Anterior cingulate cortex (tissue), 58 donors: ENCODE results near the gene TMEM106C.
"Not testable (repeated sequence)": the region's sequence is repeated elsewhere in the genome, so short reads cannot be mapped to it uniquely, and the experiment has no call there.

ENCODE experiments used
- DNase-seq, 58 donors: peaks; one replicate each; lab custom pipeline; 2025; lab: John Stamatoyannopoulos, UW

Gene TMEM106C

GRCh38 chr12:47947341-47947740 is 16.1 kb upstream of the TMEM106C start:
- no peak for DNase-seq

- peak in 40 of 58 donors; percentile 4 to 66 (median 16) for DNase-seq
These were observed 13.7 kb upstream of the TMEM106C start for GRCh38 chr12:47949441-47950341.

- no peak for DNase-seq
These were observed 12.4 kb upstream of the TMEM106C start for GRCh38 chr12:47950856-47951468.

GRCh38 chr12:47954058-47954457 is 9.3 kb upstream of the TMEM106C start:
- DNase-seq: no peak

- no peak for DNase-seq
These were observed 8.8 kb upstream of the TMEM106C start for GRCh38 chr12:47954467-47955045.

GRCh38 chr12:47955059-47955458 is 8.3 kb upstream of the TMEM106C start:
- DNase-seq: no peak

- not testable (repeated sequence) for DNase-seq
These were observed 5.7 kb upstream of the TMEM106C start for GRCh38 chr12:47957671-47958070.

- DNase-seq: no peak
These were observed 1.2 kb upstream of the TMEM106C start for GRCh38 chr12:47962198-47962597.

GRCh38 chr12:47964106-47964728 is 821 bp downstream of the TMEM106C start:
- peak in 3 of 58 donors; percentile 8 to 10 (median 10) for DNase-seq

GRCh38 chr12:47965581-47965980 is 2.2 kb downstream of the TMEM106C start:
- DNase-seq: no peak

- DNase-seq: no peak
These were observed 4.3 kb downstream of the TMEM106C start for GRCh38 chr12:47967461-47968321.

GRCh38 chr12:47969845-47970244 is 6.4 kb downstream of the TMEM106C start:
- no peak for DNase-seq

- DNase-seq: no peak
These were observed 7.4 kb downstream of the TMEM106C start for GRCh38 chr12:47970843-47971242.

GRCh38 chr12:47972895-47973294 is 9.5 kb downstream of the TMEM106C start:
- DNase-seq: no peak

GRCh38 chr12:47973870-47974269 is 10.5 kb downstream of the TMEM106C start:
- DNase-seq: no peak

- no peak for DNase-seq
These were observed 11.7 kb downstream of the TMEM106C start for GRCh38 chr12:47975036-47975620.

GRCh38 chr12:47975816-47976215 is 12.4 kb downstream of the TMEM106C start:
- DNase-seq: no peak

- DNase-seq: no peak
These were observed 13.8 kb downstream of the TMEM106C start for GRCh38 chr12:47977046-47977771.
